Fibroblast of peridontal ligament (primary cell): ENCODE measurements around the gene CENATAC.

ENCODE experiments used
- DNase-seq: peaks from one replicate; pipeline ENCODE4 v3.0.0-alpha.2; 2010; ENCODE audit errors: extremely low read depth

Gene CENATAC

DNA sequence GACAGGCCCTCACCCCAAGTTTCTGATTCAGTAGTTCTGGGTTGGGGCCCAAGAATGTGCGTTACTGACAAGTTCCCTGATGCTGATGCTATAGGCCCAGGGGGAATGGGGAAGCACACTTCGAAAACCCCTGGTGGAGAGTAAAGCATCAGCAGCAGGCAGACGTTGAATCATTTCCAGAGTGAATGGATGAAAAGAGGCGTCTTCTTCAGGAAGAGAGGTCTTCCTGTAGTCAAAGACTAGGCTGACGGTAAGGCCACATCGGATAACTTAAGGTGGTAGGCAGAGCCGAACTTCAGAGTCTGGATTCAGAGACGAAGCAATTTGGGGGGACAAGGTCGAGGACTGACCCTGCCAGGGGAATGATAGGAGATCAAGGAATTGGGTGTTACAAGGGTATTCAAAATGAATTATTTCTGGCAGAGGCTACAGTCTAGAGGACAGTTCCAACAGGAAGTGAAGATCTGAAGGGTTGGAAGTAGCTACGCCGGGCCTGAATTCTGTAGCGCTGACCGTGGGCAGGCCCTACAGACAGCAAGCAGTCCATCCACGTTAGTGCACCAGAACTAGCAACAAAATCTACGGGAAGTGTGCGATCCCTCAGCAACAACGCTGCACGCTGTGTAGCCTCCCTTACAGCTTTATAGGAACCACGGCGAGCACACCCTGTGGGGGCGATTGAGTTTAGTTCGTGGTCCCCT lies 862 bp upstream of the CENATAC start:
- peak; percentile 45 for DNase-seq

- DNase-seq, result no peak
These were observed 415 bp downstream of the CENATAC start for GRCh38 chr11:118998388-118998717.

DNA sequence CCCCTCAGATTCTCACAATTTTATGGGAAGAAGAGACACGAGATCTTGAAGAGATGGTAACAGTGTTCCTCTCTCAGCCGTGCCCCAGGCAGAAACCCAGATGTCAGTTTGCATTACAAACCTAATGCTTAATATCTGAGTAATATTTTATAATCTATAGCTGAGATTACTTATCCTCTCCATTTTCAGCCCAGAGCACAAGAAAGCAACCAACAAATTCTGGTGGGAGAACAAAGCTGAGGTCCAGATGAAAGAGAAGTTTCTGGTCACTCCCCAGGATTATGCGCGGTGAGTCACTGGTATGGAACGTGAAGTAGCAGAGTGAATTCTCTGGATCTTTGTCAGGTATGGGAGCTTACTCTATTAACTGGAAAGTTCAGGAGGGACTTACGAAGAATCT lies 884 bp downstream of the CENATAC start:
- DNase-seq, result peak; percentile 45

DNA sequence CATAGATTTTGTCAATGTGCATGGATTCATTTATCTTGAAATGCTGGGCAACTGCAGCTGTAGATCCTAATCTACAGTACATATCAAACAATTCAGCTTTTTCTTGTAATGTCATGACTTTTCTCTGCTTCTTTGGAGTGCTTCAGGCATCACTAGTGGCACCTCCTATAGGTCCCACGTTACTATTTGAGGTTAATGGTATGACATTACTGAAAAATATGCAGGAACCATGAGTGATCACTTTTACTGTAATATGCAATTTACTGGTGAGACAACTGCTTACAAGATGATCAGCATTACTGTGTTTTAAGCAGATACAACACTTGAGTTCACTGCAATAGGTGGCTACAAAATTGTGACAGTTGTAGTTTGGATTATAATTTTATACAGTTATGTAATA lies 3.0 kb downstream of the CENATAC start:
- no peak for DNase-seq

DNA sequence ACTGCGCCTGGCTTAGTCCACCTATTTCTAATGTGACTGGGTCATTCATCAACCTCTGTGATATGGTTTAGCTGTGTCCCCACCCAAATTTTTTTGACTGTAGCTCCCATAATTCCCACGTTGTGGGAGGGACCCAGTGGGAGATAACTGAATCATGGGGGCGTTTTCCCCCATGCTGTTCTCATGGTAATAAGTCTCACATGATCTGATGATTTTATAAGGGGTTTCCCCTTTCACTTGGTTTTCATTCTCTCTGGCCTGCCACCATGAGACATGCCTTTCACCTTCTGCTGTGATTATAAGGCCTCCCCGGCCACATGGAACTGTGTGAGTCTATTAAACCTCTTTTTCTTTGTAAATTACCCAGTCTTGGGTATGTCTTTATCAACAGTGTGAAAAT lies 8.7 kb downstream of the CENATAC start:
- no peak for DNase-seq

- no peak for DNase-seq
These were observed 13.6 kb downstream of the CENATAC start for GRCh38 chr11:119011476-119012053.

GRCh38 chr11:119012629-119013170 lies 14.8 kb downstream of the CENATAC start:
- no peak for DNase-seq

DNA sequence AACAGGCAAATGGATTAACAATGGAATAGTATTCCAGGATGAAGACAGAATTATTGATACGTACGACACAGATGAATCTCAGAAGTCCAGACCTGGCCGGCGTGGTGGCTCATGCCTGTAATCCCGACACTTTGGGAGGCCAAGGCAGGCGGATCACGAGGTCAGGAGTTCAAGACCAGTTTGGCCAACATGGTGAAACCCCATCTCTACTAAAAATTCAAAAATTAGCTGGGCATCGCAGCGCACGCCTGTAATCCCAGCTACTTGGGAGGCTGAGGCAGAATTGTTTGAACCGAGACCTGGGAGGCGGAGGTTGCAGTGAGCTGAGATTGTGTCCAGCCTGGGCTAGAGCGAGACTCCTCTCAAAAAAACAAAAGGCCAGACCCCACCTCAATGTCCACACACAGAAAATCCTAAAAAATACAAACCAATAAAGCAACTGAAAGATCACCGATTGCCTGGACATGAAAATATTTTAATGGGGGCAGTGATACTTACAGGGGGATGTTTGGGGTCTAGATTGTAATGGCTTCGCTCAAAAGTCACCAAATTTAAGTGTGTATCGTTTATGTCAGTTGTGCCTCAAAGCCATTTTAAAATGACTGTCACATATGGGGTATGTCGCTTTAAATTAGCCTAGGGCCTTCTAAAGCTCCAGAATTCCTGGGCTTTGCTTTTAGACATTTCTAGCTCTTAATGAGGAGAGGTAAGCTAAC lies 16.4 kb downstream of the CENATAC start:
- no peak for DNase-seq

GRCh38 chr11:119015054-119015611 lies 17.2 kb downstream of the CENATAC start:
- DNase-seq, result no peak

DNA sequence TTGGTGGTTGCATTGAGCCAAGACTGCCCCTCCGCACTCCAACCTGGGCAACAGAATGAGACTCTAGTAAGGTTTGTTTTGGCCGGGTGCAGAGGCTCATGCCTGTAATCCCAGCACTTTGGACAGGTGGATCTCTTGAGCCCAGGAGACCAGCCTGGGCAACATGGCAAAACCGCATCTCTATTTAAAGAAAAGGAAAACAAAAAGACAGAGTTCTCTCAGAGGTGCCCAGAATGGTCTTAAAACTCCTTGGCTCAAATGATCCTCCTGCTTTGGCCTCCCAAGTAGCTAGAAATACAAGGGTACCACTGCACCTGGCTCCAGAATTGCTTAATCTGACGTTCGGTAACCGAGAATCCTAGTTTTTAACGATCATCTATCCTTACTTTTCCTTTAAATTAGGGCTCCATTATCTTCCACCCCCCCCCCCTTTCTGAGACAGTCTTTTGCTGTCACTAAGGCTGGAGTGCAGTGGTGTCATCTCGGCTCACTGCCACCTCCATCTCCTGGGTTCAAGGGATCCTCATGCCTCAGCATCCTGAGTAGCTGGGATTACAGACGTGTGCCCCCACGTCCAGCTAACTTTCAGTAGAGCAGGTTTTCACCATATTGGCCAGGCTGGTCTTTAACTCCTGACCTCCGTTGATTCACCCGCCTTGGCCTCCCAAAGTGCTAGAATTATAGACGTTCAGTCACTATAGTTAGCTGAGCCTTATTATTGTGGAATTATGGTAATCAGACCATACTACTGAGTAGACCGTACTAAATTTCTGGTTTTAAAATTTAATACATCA lies 18.5 kb downstream of the CENATAC start:
- no peak for DNase-seq

GRCh38 chr11:119017377-119017776 lies 19.4 kb downstream of the CENATAC start:
- peak; percentile 26 for DNase-seq

DNA sequence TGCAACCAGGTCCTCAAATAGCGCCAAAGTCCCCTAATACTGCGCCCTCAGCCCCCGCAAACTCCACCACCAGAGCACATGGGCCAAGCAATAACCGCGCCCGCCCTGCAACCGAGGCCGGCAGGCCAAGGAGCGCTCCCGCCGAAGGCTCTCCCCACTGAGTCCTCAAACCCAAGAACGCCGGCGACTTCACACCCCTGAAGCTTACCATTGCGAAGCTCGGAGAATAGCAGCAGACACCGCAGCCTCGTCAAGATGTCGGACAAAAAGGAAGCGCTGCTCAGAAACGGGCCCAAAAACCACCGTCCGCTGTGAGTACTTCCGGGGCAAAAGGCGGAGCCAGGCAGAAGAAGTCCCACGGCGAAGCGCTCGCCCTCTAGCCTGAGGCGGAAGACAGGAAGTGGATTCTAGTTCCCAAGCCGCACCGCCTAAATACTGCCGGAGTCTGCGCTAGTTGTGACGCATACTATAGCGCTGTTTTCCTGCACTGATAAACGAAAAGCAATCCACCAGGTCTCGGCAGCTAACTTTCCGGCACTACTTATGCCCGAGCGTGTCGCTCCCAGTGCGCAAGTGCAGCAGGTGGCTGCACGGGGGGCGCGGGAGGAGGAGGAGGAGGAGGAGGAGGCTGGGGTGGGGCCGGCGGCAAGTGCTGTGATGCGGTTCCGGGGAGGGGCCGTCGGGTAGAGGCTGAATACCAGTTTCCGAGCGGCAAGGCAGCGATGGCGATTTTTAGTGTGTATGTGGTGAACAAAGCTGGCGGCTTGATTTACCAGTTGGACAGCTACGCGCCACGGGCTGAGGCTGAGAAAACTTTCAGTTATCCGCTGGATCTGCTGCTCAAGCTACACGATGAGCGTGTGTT lies 20.4 kb downstream of the CENATAC start, which contains the start of the genes RPS25 and TRAPPC4:
RPS25 (minus strand) TSS at position 270 of the 865 bp plus-strand sequence; CDS start at position 211, 59 bp downstream.
TRAPPC4 (plus strand) TSS at position 693 of the 865 bp plus-strand sequence; CDS start at position 723, 30 bp downstream.
- peak; percentile 94 for DNase-seq

DNA sequence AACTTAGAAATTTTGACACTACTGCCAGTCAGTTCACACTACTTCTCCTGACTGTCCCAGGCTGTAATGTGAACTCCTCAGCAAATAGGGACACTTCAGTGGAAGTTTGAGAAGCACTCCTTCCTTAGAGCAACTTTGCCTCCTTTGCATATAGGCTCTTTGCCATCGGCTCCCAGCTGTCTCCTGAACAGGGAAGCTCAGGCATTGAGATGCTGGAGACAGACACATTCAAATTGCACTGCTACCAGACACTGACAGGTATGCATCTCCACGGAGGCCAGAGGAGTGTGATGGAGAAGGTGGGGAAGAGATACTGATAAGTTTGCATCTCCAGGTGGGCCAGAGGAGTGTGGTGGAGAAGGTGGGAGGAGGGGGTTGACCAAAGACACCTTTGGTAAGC lies 22.1 kb downstream of the CENATAC start:
- no peak for DNase-seq

- no peak for DNase-seq
These were observed 23.7 kb downstream of the CENATAC start for GRCh38 chr11:119021631-119022030.

DNA sequence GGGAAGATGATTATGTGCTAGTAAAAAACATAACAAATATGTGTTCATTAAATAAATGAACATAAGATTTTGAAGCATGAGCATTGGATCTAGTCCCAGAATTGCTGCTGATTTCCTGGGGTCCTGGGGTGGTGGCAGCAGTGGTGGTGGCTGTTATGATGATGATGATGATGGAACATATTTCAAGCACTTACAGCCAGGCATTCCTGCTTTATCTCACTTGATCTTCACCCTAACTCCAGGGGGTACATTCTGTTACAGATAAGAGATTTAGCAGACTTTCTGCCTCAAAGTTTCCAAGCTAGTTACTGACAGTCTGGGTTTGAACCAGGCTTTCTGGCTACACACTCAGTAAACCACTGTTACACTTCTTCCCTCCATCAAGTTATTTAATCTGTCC lies 25.8 kb downstream of the CENATAC start:
- no peak for DNase-seq

DNA sequence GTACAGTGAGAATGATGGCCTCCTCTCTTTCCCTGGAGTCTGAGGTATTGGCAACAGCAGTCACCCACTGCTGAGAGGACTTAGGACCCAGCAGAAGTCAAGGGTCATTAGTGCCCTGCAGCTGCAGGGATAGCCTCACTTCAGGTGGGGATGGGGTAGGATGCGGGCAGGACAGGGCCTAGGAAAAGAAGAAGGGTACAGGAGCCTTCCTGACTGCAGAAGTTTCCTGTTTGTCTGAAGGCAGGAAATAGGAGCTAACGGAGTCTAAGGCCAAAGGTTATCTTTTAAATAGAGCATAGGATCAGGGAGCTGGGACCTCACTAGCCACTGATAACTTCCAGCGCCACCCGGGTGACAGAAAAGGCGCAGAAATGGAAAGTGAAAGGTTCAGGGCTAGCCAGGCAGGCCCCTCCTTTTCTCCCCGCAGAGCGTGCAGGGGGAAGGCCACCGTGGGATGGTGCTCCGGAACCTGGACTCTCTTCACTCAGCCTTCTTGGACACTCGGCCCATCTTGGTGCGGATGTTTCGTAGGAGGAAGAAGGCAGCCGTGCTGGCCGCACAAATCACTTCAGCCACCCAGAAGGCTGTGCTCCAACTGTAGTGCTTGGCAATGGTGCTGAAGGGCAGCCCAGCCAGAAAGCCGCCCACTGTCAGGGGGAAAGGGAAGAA lies 26.6 kb downstream of the CENATAC start:
- DNase-seq, result no peak

DNA sequence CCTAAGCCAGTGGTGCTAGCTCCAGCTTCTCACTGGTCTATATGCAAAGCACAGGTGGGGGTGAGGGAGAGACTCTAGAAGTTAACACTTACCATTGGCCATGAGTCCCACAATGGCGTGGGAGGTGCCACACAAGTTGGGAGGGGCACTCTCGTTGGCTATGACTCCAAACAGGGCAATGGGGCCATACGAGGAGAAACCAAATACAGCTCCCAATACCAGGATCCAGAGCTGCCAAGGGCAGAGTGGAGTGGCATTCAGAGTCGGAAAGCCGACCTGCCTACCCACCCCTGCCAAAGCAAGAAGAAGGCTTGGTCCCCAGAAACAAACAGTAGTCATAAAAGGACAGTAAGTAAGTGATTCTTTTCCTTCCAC lies 27.1 kb downstream of the CENATAC start:
- no peak for DNase-seq

- DNase-seq, result no peak
These were observed 27.6 kb downstream of the CENATAC start for GRCh38 chr11:119025541-119025940.

DNA sequence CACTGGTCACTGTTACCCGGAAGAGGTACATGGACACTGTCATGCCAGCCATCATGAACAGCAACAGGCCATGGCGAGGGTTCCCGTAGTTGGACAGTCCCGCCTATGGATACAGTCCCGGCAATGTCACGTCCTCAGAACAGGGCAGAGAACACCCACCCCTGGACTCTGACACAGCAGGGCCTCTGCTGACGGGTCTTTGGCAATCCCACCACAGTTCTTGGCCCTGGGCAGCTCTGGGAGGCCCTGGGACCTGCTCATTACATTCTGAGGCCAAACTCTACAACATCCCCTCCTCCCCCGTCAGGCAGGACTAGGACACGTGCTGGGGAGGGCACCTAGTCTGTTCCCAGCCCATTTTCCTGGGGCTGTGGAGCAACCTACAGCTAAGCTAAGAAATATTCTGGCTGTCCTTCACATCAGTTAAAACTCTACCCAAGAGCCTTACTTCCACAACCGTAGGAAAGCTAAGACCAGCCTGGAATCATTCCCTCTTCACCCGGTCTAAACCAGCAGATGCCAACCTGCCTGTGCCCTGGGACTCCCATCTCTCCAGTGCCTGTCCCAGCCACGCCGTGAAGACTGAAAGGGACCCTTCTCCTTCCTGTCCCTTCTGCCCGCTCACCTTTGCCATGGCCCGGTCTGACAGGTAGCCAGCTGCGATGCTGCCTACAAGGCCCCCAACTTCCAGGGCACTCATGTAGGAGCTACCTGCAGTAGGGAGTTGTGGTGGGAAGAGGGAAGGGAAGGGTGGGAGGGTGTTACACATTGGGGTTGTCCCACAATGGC lies 28.2 kb downstream of the CENATAC start:
- DNase-seq, result no peak
